Stimulated activated CD4-positive, alpha-beta T cell treated with anti-CD3 and anti-CD28 coated beads, Interleukin-4, amount 100 ng/mL, for 4 hours (primary cell): ENCODE data around the gene CD83.
"Not testable (repeated sequence)": the region's sequence is repeated elsewhere in the genome, so short reads cannot be mapped to it uniquely, and the experiment has no call there.

Source experiments
- DNase-seq, 2 experiments: peaks; one replicate each; pipeline ENCODE4 v3.0.0-alpha.2; 2020

Gene CD83

GRCh38 chr6:14151300-14151699 lies 33.7 kb downstream of the CD83 start:
- not testable (repeated sequence) for DNase-seq

GRCh38 chr6:14151773-14152172 lies 34.2 kb downstream of the CD83 start:
- no peak for DNase-seq

GRCh38 chr6:14153228-14153627 lies 35.7 kb downstream of the CD83 start:
- DNase-seq = no peak

GRCh38 chr6:14159090-14159489 lies 41.5 kb downstream of the CD83 start:
- no peak for DNase-seq

DNA sequence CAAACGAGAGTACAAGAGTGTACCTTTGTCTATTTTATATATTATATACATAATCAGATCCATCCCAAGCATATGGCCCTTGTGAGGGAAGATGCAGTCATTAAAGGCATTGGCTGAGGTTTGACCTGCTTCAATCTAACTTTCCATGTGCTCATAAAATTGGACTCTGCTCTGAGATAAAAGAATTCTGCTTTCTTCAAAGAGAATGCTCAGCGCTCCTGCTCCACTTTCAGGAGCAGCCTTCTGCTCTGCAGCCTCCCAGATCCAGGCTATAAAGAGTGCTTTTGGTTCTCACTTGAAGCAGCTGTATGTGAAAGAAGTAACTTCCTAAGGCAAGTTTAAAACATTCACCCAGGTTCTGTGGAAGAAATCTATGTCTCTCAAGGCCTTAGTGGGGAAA lies 45.3 kb downstream of the CD83 start:
- DNase-seq = no peak

DNA sequence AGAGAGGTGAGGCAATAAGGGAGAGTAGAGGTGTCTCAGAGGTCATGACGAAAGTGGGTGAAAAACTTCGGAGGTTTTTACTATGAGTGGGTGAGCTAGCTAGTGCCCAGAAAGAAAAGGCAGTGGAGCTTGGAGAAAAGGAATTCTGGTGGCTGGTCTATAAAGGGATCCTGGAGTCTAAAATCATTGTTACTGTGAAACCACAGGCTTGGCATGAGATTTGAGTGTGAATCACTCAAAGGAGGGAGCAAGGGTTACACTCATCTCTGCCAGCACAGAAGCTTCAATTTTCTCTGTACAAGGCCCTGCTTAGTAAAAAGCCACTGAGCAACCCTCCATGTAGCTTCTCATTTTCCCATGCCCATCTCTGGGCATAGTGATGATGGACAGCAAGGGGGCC lies 47.5 kb downstream of the CD83 start:
- no peak for DNase-seq

- DNase-seq = no peak
Measured at GRCh38 chr6:14166839-14167238, 49.3 kb downstream of the CD83 start.

DNA sequence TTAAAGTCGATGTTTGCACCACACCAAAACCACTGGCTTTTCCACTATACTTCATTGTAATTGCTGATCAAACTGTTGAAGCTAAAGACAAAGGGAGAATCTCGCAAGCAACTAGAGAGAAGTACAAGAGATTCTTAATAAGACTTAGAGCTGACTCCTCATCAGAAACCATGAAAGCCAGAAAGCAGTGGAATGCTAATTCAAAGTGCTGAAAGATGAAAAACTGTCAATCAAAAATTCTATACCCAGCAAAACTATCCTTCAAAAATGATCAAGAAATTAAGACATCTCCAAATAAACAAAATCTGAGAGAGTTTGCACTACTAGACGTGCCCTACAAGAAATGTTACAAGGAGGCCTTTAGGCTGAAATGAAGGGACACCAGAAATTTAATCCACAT lies 52.6 kb downstream of the CD83 start:
- DNase-seq = no peak

- no peak for DNase-seq
Measured at GRCh38 chr6:14172562-14172961, 55.0 kb downstream of the CD83 start.

DNA sequence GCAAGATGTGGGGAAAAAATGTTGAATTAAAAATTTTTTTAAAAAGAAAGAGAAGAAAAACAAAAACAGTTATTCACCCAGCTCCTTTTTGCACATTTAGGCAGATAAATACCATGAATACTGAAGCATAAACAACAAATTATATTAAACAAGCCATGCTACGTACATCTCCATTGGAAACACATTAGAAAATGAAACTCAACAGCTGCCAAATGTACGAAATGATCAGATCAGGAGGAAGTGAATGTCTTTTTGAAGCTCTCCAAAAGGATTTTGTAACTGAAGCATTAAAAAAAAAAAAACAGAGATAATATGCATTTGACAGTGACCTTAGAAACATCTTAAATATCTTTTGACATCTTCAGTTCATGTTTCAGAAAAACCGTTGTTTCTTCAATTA lies 56.7 kb downstream of the CD83 start:
- no peak for DNase-seq

DNA sequence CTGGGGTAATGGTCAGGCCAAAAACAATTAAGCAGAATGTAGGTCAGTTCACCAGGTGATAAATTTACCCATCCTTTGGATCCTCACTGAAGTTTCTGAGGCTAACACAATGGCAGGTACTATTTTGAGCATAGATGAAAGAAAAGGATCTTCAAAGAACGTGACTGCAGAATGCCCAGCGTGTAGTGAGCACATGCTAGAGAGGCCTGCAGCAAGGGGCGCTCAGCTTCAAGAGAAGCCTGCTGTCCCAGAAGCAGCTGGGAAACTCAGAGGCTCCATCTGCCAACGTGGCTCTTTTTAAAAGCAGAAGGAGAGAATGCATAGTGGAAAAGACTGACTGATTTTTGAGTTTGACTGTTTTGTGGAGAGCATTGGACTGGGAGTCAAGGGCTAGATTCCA lies 57.4 kb downstream of the CD83 start:
- DNase-seq = no peak

GRCh38 chr6:14176429-14176828 lies 58.9 kb downstream of the CD83 start:
- DNase-seq = no peak

DNA sequence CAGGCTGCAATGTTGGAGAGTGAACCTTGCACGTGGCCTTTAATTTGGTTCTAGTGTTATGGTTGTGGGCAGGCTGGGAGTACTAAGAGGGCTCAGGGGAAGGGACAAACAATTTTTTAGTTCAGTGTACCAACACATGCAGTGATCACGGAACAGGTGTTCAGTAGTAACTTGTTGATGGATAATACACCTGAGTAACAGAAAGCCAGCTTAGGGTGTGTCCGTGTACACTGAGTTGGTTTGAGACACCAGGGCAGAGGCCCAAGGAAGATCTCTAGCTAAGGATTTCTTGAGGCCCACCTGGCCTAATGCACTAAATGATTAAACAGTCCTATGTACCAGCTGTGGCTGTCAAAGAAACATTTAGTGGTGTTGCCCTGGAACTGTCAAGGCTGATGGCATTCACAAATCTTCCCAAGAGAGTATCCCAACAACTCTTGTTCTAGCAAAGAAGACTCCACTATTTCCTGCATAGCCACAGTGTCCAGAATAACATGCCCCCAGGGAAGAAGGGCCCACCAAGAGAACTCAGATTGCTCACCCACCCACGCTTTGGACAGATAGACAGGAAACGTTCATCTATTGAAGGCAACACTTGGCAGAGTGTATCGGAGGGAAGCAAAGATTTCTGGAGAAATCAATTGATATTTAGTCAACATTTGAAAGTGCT lies 60.0 kb downstream of the CD83 start:
- no peak for DNase-seq

- no peak for DNase-seq
Measured at GRCh38 chr6:14178083-14178445, 60.5 kb downstream of the CD83 start.

- no peak for DNase-seq
Measured at GRCh38 chr6:14180609-14181008, 63.0 kb downstream of the CD83 start.

DNA sequence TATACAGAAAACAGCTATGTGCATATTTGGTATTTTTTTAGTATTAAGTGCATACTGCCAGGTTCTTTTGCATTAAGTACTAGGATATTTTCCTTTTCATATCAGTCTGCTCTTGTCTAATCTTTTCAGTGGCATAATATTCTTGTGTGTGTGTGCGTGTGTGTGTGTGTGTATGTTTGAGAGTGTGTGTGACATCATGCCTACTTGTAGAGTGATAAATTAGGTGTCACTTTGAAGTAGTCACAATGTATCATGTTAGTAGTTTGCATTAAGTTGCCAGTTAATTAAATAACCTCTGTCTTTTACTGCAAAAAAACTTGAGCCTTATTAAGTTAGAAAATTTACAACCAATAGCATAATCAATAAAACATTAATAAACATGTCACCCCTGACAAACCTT lies 65.3 kb downstream of the CD83 start:
- DNase-seq = no peak
